ENCODE results near the gene UPK2. TPM values are rescaled to one million over a fixed set of nuclear protein-coding genes. Genes with fewer than 3 reads are reported as not detected.
A peak's percentile ranks its signal among the peaks of the same experiment; 100 is the strongest.

UPK2 gene
- total and polyA plus RNA-seq, 2 of the 13 experiments (the other 11 are each of a cell fraction or from before 2014, with no cell fraction given), result not detected

GRCh38 chr11:118956094-118956846 is at the start of gene UPK2 (continued):
- no peak for TF ChIP-seq RXRB (CRISPR knock-in tag; IDR thresholded peaks at IDR 0.05; ENCODE audit: borderline replicate concordance)
- no peak for TF ChIP-seq CBX1 (IDR thresholded peaks at IDR 0.05; ENCODE audit: low read depth)
- no peak for TF ChIP-seq ZBTB43 (CRISPR knock-in tag; conservative IDR thresholded peaks at IDR 0.05)
- TF ChIP-seq REXO4 (CRISPR knock-in tag; IDR thresholded peaks at IDR 0.05; ENCODE audit: borderline replicate concordance), result no peak
- TF ChIP-seq SRF (IDR thresholded peaks at IDR 0.05; ENCODE audit: low read depth, low read length), result no peak
- TF ChIP-seq CHD2 (IDR thresholded peaks at IDR 0.05; ENCODE audit: low read depth, low read length), result no peak
- TF ChIP-seq, protein P1, sequence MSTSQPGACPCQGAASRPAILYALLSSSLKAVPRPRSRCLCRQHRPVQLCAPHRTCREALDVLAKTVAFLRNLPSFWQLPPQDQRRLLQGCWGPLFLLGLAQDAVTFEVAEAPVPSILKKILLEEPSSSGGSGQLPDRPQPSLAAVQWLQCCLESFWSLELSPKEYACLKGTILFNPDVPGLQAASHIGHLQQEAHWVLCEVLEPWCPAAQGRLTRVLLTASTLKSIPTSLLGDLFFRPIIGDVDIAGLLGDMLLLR (CRISPR knock-in tag; IDR thresholded peaks at IDR 0.05), result no peak
- 0 out of 2 replicates have a peak, but pooled peaks have one; percentile 46 for TF ChIP-seq ZNF782 (CRISPR knock-in tag; IDR thresholded peaks at IDR 0.05; ENCODE audit: borderline replicate concordance)
- TF ChIP-seq THRA (CRISPR knock-in tag; IDR thresholded peaks at IDR 0.05; ENCODE audit: borderline replicate concordance), result 0 out of 2 replicates have a peak, but pooled peaks have one; percentile 41
- TF ChIP-seq ZNF276 (CRISPR knock-in tag; IDR thresholded peaks at IDR 0.05; ENCODE audit: low read depth), result no peak
- no peak for TF ChIP-seq TEAD2 (CRISPR knock-in tag; IDR thresholded peaks at IDR 0.05)
- TF ChIP-seq ZSCAN22 (CRISPR knock-in tag; IDR thresholded peaks at IDR 0.05), result no peak
- TF ChIP-seq RARA (CRISPR knock-in tag; IDR thresholded peaks at IDR 0.05), result no peak
- peak; percentile 26; the same call in 1 of the 2 replicates for TF ChIP-seq HOXA3 (CRISPR knock-in tag; IDR thresholded peaks at IDR 0.05)
- no peak for TF ChIP-seq ATF4 (CRISPR knock-in tag; IDR thresholded peaks at IDR 0.05)
- TF ChIP-seq ISX (CRISPR knock-in tag; conservative IDR thresholded peaks at IDR 0.05), result no peak
- no peak for TF ChIP-seq SYNCRIP (IDR thresholded peaks at IDR 0.05; ENCODE audit: insufficient read depth, low read depth, low read length)
- TF ChIP-seq, protein P2, sequence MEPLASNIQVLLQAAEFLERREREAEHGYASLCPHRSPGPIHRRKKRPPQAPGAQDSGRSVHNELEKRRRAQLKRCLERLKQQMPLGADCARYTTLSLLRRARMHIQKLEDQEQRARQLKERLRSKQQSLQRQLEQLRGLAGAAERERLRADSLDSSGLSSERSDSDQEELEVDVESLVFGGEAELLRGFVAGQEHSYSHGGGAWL (CRISPR knock-in tag; IDR thresholded peaks at IDR 0.05), result no peak
- TF ChIP-seq, protein P3, sequence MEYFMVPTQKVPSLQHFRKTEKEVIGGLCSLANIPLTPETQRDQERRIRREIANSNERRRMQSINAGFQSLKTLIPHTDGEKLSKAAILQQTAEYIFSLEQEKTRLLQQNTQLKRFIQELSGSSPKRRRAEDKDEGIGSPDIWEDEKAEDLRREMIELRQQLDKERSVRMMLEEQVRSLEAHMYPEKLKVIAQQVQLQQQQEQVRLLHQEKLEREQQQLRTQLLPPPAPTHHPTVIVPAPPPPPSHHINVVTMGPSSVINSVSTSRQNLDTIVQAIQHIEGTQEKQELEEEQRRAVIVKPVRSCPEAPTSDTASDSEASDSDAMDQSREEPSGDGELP (IDR thresholded peaks at IDR 0.05; ENCODE audit: borderline replicate concordance, low read depth), result no peak
- no peak for TF ChIP-seq HIVEP1 (CRISPR knock-in tag; IDR thresholded peaks at IDR 0.05)
- no peak for TF ChIP-seq ZNF598 (CRISPR knock-in tag; IDR thresholded peaks at IDR 0.05; ENCODE audit: borderline replicate concordance)
- TF ChIP-seq ZNF10 (CRISPR knock-in tag; IDR thresholded peaks at IDR 0.05; ENCODE audit: borderline replicate concordance, low read depth), result no peak

Data from HepG2 (cell line).